Activated CD4-positive, alpha-beta T cell treated with anti-CD3 and anti-CD28 coated beads, Interleukin-2, amount 50 U/mL, for 48 hours (primary cell): Measurements from ENCODE around the gene LRP1B.

Experiments used
- DNase-seq, 2 experiments: peaks; one replicate each; pipeline ENCODE4 v3.0.0-alpha.2; 2020

LRP1B gene

GRCh38 chr2:142038826-142039225, 92.0 kb downstream of the LRP1B start:
- no peak for DNase-seq

GRCh38 chr2:142037744-142038143, 93.1 kb downstream of the LRP1B start:
- no peak for DNase-seq

- DNase-seq = no peak
These were observed 93.8 kb downstream of the LRP1B start for GRCh38 chr2:142037066-142037465.

GRCh38 chr2:142033393-142033792, 97.4 kb downstream of the LRP1B start:
- DNase-seq = no peak

- no peak for DNase-seq
These were observed 99.2 kb downstream of the LRP1B start for GRCh38 chr2:142031656-142032055.

- DNase-seq = no peak
These were observed 100.1 kb downstream of the LRP1B start for GRCh38 chr2:142030735-142031134.

GRCh38 chr2:142029974-142030373, 100.8 kb downstream of the LRP1B start:
- DNase-seq = no peak

GRCh38 chr2:142025394-142025793, 105.4 kb downstream of the LRP1B start:
- no peak for DNase-seq

- DNase-seq = no peak
These were observed 110.4 kb downstream of the LRP1B start for GRCh38 chr2:142020368-142020767.

- no peak for DNase-seq
These were observed 116.3 kb downstream of the LRP1B start for GRCh38 chr2:142014536-142014935.

GRCh38 chr2:142012797-142013196, 118.0 kb downstream of the LRP1B start:
- no peak for DNase-seq

- DNase-seq = no peak
These were observed 120.1 kb downstream of the LRP1B start for GRCh38 chr2:142010477-142011270.

- no peak for DNase-seq
These were observed 122.6 kb downstream of the LRP1B start for GRCh38 chr2:142008135-142008744.

- DNase-seq = no peak
These were observed 136.8 kb downstream of the LRP1B start for GRCh38 chr2:141994066-141994465.

GRCh38 chr2:141992695-141993094, 138.1 kb downstream of the LRP1B start:
- no peak for DNase-seq

- DNase-seq = no peak
These were observed 162.4 kb downstream of the LRP1B start for GRCh38 chr2:141968433-141968832.

- DNase-seq = no peak
These were observed 162.8 kb downstream of the LRP1B start for GRCh38 chr2:141967980-141968379.

GRCh38 chr2:141967503-141967902, 163.3 kb downstream of the LRP1B start:
- no peak for DNase-seq

- no peak for DNase-seq
These were observed 170.9 kb downstream of the LRP1B start for GRCh38 chr2:141959941-141960340.

GRCh38 chr2:141959016-141959415, 171.8 kb downstream of the LRP1B start:
- no peak for DNase-seq

- no peak for DNase-seq
These were observed 172.9 kb downstream of the LRP1B start for GRCh38 chr2:141957827-141958450.

- DNase-seq = no peak
These were observed 173.5 kb downstream of the LRP1B start for GRCh38 chr2:141957321-141957720.

- no peak for DNase-seq
These were observed 183.3 kb downstream of the LRP1B start for GRCh38 chr2:141947396-141948114.
